SK-N-SH (cell line): ENCODE results near the gene KIAA0319L. TPM values are rescaled to one million over a fixed set of nuclear protein-coding genes. Genes with fewer than 3 reads are reported as not detected.

Experiments
- CTCF ChIA-PET: fragments of 300-600, 350-600 bp; formaldehyde crosslinking; extraction: SDS; loops from one replicate; lab custom pipeline; 2021; lab: Yijun Ruan, JAX
- POLR2A ChIA-PET: fragments of 350-600 bp; sonication (Branson Sonifier 250); formaldehyde crosslinking; extraction: SDS; loops from one replicate; lab custom pipeline; 2020; ENCODE audit warnings: antibody characterized with exemption, inconsistent platforms; lab: Yijun Ruan, JAX
- DNase-seq: peaks from one replicate; pipeline ENCODE4 v3.0.0; 2012
- H2AFZ ChIP-seq: fragments of 200-600 bp; sonication (generic); 2 replicates; pipeline ENCODE4 v1.8.1; 2016; ENCODE audit warnings: antibody characterized with exemption, mild to moderate bottlenecking, low read depth
- H3F3A ChIP-seq: fragments of 200-600 bp; sonication (generic); replicated peaks from 2 replicates; pipeline ENCODE3; 2016; ENCODE audit warnings: antibody characterized with exemption, mild to moderate bottlenecking; ENCODE audit not compliant: insufficient read depth
- H3K27ac ChIP-seq, 2 experiments: fragments of 200-500 bp in 1 of 2; fragments of 200-600 bp in 1 of 2; sonication (Bioruptor generic) in 1 of 2; sonication (generic), shearing (Covaris generic) in 1 of 2; 2 replicates each; pipeline versions ENCODE4 v1.5.1 to v1.6.1; 2014 to 2016; ENCODE audit warnings: low read depth in 2 of 2, inconsistent platforms in 1 of 2, low read length in 1 of 2, mild to moderate bottlenecking in 1 of 2, mixed read lengths in 1 of 2
- H3K27me3 ChIP-seq: fragments of 200-600 bp; sonication (generic), shearing (Covaris generic); 2 replicates; pipeline ENCODE4 v1.6.1; 2016; ENCODE audit warnings: mixed run types; ENCODE audit not compliant: insufficient read depth
- H3K36me3 ChIP-seq, 2 experiments: fragments of 200-500 bp in 1 of 2; fragments of 200-600 bp in 1 of 2; sonication (Bioruptor generic) in 1 of 2; sonication (generic) in 1 of 2; replicated peaks in 1 of 2; 2 replicates each; pipeline versions ENCODE3 to v1.5.1; 2014 to 2016; ENCODE audit warnings: low read length in 1 of 2, mild to moderate bottlenecking in 1 of 2; ENCODE audit not compliant: insufficient read depth in 2 of 2, control insufficient read depth in 1 of 2
- H3K4me1 ChIP-seq, 2 experiments: fragments of 200-500 bp in 1 of 2; fragments of 200-600 bp in 1 of 2; sonication (Bioruptor generic) in 1 of 2; sonication (generic), shearing (Covaris generic) in 1 of 2; 2 replicates each; pipeline versions ENCODE4 v1.5.1 to v1.6.1; 2014 to 2016; ENCODE audit warnings: low read depth in 1 of 2, low read length in 1 of 2, mixed run types in 1 of 2; ENCODE audit not compliant: insufficient read depth in 2 of 2, control insufficient read depth in 1 of 2
- H3K4me2 ChIP-seq: fragments of 200-600 bp; sonication (generic), shearing (Covaris generic); 2 replicates; pipeline ENCODE4 v1.6.1; 2017; ENCODE audit warnings: mixed run types
- H3K4me3 ChIP-seq, 2 experiments: fragments of 200-500 bp in 1 of 2; fragments of 200-600 bp in 1 of 2; sonication (Bioruptor generic) in 1 of 2; sonication (generic), shearing (Covaris generic) in 1 of 2; 2 replicates each; pipeline versions ENCODE4 v1.5.1 to v1.8.1; 2014 to 2016; ENCODE audit warnings: low read depth in 2 of 2, inconsistent platforms in 1 of 2, low read length in 1 of 2, mild to moderate bottlenecking in 1 of 2, mixed read lengths in 1 of 2, moderate library complexity in 1 of 2
- H3K79me2 ChIP-seq: fragments of 200-600 bp; sonication (generic); 2 replicates; pipeline ENCODE4 v1.8.1; 2017; ENCODE audit warnings: mild to moderate bottlenecking; ENCODE audit not compliant: insufficient read depth
- H3K9ac ChIP-seq: fragments of 200-600 bp; sonication (generic); 2 replicates; pipeline ENCODE4 v1.6.1; 2017; ENCODE audit warnings: mixed run types
- H3K9me2 ChIP-seq: fragments of 200-600 bp; sonication (generic); 2 replicates; pipeline ENCODE4 v1.6.1; 2017; ENCODE audit warnings: mixed run types
- H3K9me3 ChIP-seq: fragments of 200-600 bp; sonication (generic); 2 replicates; pipeline ENCODE4 v1.6.1; 2017; ENCODE audit warnings: mixed run types, mild to moderate bottlenecking, moderate library complexity
- H4K20me1 ChIP-seq: fragments of 200-600 bp; sonication (generic); 2 replicates; pipeline ENCODE4 v1.6.1; 2017; ENCODE audit warnings: mild to moderate bottlenecking, mixed run types; ENCODE audit not compliant: insufficient read depth
- CHD2 ChIP-seq: fragments of 150-350 bp; IDR thresholded peaks from 2 replicates; pipeline ENCODE4 v1.6.1; 2018; ENCODE audit warnings: low read length; ENCODE audit not compliant: partially characterized antibody
- ELF1 ChIP-seq: IDR thresholded peaks from 2 replicates; pipeline ENCODE4 v1.4.0; 2012
- EP300 ChIP-seq, 2 experiments: IDR thresholded peaks; 2 replicates each; pipeline versions ENCODE4 v1.4.0 to v1.6.1; 2012; ENCODE audit warnings: borderline replicate concordance in 1 of 2, low read depth in 1 of 2, low read length in 1 of 2
- FOSL2 ChIP-seq: IDR thresholded peaks from 2 replicates; pipeline ENCODE4 v1.4.0; 2012; ENCODE audit warnings: low read depth, mild to moderate bottlenecking, moderate library complexity, borderline replicate concordance
- FOXJ3 ChIP-seq: sonication (generic); formaldehyde crosslinking; IDR thresholded peaks from 2 replicates; pipeline ENCODE4 v1.5.1; 2020; ENCODE audit warnings: mild to moderate bottlenecking, missing genetic modification reagents
- GATA2 ChIP-seq: sonication (generic); formaldehyde crosslinking; IDR thresholded peaks from 2 replicates; pipeline ENCODE4 v1.5.0; 2020; ENCODE audit warnings: mild to moderate bottlenecking, missing genetic modification reagents
- IRF3 ChIP-seq: fragments of 150-350 bp; IDR thresholded peaks from 2 replicates; pipeline ENCODE4 v1.6.1; 2016; ENCODE audit warnings: mild to moderate bottlenecking, low read depth, low read length
- JUND ChIP-seq: IDR thresholded peaks from 2 replicates; pipeline ENCODE4 v1.4.0; 2012
- NFIC ChIP-seq: IDR thresholded peaks from 2 replicates; pipeline ENCODE4 v1.4.0; 2012; ENCODE audit warnings: borderline replicate concordance
- RAD21 ChIP-seq: IDR thresholded peaks from 2 replicates; pipeline ENCODE4 v1.6.1; 2012; ENCODE audit warnings: mild to moderate bottlenecking, low read length
- REST ChIP-seq: IDR thresholded peaks from 2 replicates; pipeline ENCODE4 v1.6.1; 2012; ENCODE audit warnings: mild to moderate bottlenecking, low read depth, low read length, moderate library complexity
- RFX5 ChIP-seq: IDR thresholded peaks from 2 replicates; pipeline ENCODE4 v1.6.1; 2012; ENCODE audit warnings: mild to moderate bottlenecking, improper control_type of control experiment, low read length
- WGBS: methylation state at CpG from one replicate; pipeline ENCODE4 v1.1.6; 2017; ENCODE audit warnings: low lambda C conversion rate; 5-methylcytosine and 5-hydroxymethylcytosine counted together
- polyA plus RNA-seq, 3 experiments: library from polyadenylated mRNA; depleted of rRNA; stranded (reverse); fragments of >200 nt; gene quantifications; 2 replicates each; pipeline ENCODE4 v1.2.3, GENCODE V29; 2012

KIAA0319L gene
- polyA plus RNA-seq, 1 of the 3 experiments (the other 2 are of a cell fraction) = 51.9 TPM

GRCh38 chr1:35600593-35600992 is 43.4 kb upstream of the KIAA0319L start (continued):
- TF ChIP-seq REST = no peak
- TF ChIP-seq ELF1 = no peak
- TF ChIP-seq, all 33 proteins: peak for 0

GRCh38 chr1:35599411-35599810 is 42.2 kb upstream of the KIAA0319L start:
- 96% methylated on average over 3 of the region's 3 CpGs for WGBS
- ChIA-PET POLR2A (no interaction called here), CTCF (interaction anchor here (0.7 to 1.5 kb wide), 6 partner anchors 9 to 148 kb away, joined by 3 read pairs; no protein-coding TSS in a partner anchor)
- peaks cover 29 to 36% of the 10 kb centered on the region in 2 experiments for H3K36me3 ChIP-seq
- H3K4me3 ChIP-seq = no peak overlapping the region
- no peak overlapping the region for H3K4me2 ChIP-seq
- no peak overlapping the region for H2AFZ ChIP-seq
- H3K9ac ChIP-seq = no peak overlapping the region
- H3F3A ChIP-seq = peaks cover 5% of the 10 kb centered on the region
- H3K27me3 ChIP-seq = no peaks in the 10 kb centered on the region
- DNase-seq = no peak
- TF ChIP-seq RFX5 (no peak), IRF3 (no peak), FOSL2 (no peak), JUND (no peak), RAD21 (no peak), NFIC (no peak), ELF1 (no peak)
- H4K20me1 ChIP-seq = no peaks in the 10 kb centered on the region
- H3K9me2 ChIP-seq = no peaks in the 10 kb centered on the region
- peaks cover 11% of the 10 kb centered on the region for H3K79me2 ChIP-seq
- H3K27ac ChIP-seq = peak overlapping the region in 1 of 2 experiments; percentile 2; a peak in 1 of 4 replicates
- H3K4me1 ChIP-seq = peaks cover 0 to 4% of the 10 kb centered on the region in 2 experiments; a peak in 1 of 4 replicates
- no peaks in the 10 kb centered on the region for H3K9me3 ChIP-seq

- Histone ChIP-seq H3K36me3 (peaks cover 29 to 35% of the 10 kb centered on the region in 2 experiments), H3K9me2 (no peaks in the 10 kb centered on the region), H3K4me2 (no peak overlapping the region), H3K79me2 (peaks cover 6% of the 10 kb centered on the region; the same call in 1 of the 2 replicates), H3F3A (peaks cover 5% of the 10 kb centered on the region), H4K20me1 (no peaks in the 10 kb centered on the region), H3K27ac (0 out of 4 replicates have a peak overlapping the region, but pooled peaks of 1 of the 2 experiments have one; percentile 6), H2AFZ (no peak overlapping the region), H3K27me3 (no peaks in the 10 kb centered on the region), H3K9ac (no peak overlapping the region), H3K9me3 (no peaks in the 10 kb centered on the region), H3K4me3 (no peak overlapping the region), H3K4me1 (peaks cover 0 to 4% of the 10 kb centered on the region in 2 experiments; a peak in 1 of 4 replicates)
- ChIA-PET POLR2A (no interaction called here), CTCF (interaction anchor here (0.7 to 1.5 kb wide), 3 partner anchors 30 to 128 kb away, joined by 3 read pairs; no protein-coding TSS in a partner anchor)
- DNase-seq = no peak
- 67% methylated on average over 1 of the region's 2 CpGs for WGBS
- TF ChIP-seq GATA2 (no peak), IRF3 (no peak), EP300 (IDR thresholded peaks at IDR 0.05; ENCODE audit: borderline replicate concordance in 1 of 2, low read depth in 1 of 2, low read length in 1 of 2) (no peak), CHD2 (peak; percentile 10), NFIC (no peak), RAD21 (no peak), FOSL2 (no peak), FOXJ3 (CRISPR knock-in tag) (no peak)
Measured at GRCh38 chr1:35598895-35599294, 41.7 kb upstream of the KIAA0319L start.
